ENCODE results near the gene CMTR1. TPM values are rescaled to one million over a fixed set of nuclear protein-coding genes. Genes with fewer than 3 reads are reported as not detected.

Gene CMTR1
- total RNA-seq, 1 experiment from 2014 or later = 34.8 TPM

GRCh38 chr6:37441651-37442050 lies 8.6 kb downstream of the CMTR1 start:
- TF ChIP-seq CTCF (conservative IDR thresholded peaks at IDR 0.05) = no peak
- Histone ChIP-seq H3K9ac (ENCODE audit: extremely low read depth, insufficient read length, low read length) (no peak overlapping the region), H2BK12ac (ENCODE audit: insufficient read length, low read depth, low read length) (no peak overlapping the region), H3K4ac (ENCODE audit: low read depth, low read length) (no peak overlapping the region), H4K20me1 (ENCODE audit: control insufficient read depth, insufficient read depth, insufficient read length) (no peaks in the 10 kb centered on the region), H3K27me3 (ENCODE audit: insufficient read depth, low read length) (no peaks in the 10 kb centered on the region), H3K27ac (ENCODE audit: insufficient read length, low read depth, low read length) (no peak overlapping the region), H3K79me2 (ENCODE audit: insufficient read depth, low read length) (no peaks in the 10 kb centered on the region), H2BK20ac (ENCODE audit: low read depth, low read length, poor library complexity, severe bottlenecking) (no peak overlapping the region), H2AFZ (ENCODE audit: low read length) (no peak overlapping the region), H3K23me2 (ENCODE audit: insufficient read length, low read depth, low read length, poor library complexity, severe bottlenecking) (no peaks in the 10 kb centered on the region), H3T11ph (ENCODE audit: low read length) (no peak overlapping the region), H3K4me2 (ENCODE audit: insufficient read depth, insufficient read length, low read length) (no peak overlapping the region), H3K4me1 (ENCODE audit: insufficient read depth, low read length) (no peaks in the 10 kb centered on the region), H3K56ac (ENCODE audit: insufficient read length, low read depth, low read length) (no peak overlapping the region), H3K79me1 (ENCODE audit: insufficient read depth, low read depth, low read length, poor library complexity, severe bottlenecking) (no peaks in the 10 kb centered on the region), H2BK120ac (ENCODE audit: low read depth, low read length, poor library complexity, severe bottlenecking) (no peak overlapping the region), H4K8ac (replicated peaks; ENCODE audit: insufficient read length, low read depth, low read length) (no peak overlapping the region), H4K91ac (ENCODE audit: insufficient read length, low read depth, low read length) (no peak overlapping the region), H3K23ac (ENCODE audit: insufficient read length, low read depth, low read length) (no peak overlapping the region), H2BK5ac (ENCODE audit: insufficient read length, low read length) (no peak overlapping the region), H3K18ac (ENCODE audit: insufficient read length, low read depth, low read length) (no peak overlapping the region), H4K5ac (ENCODE audit: insufficient read length, low read depth, low read length) (no peak overlapping the region), H2BK15ac (ENCODE audit: low read depth, low read length) (no peak overlapping the region), H3K9me3 (ENCODE audit: control insufficient read depth, low read depth, low read length) (no peaks in the 10 kb centered on the region), H2AK5ac (ENCODE audit: insufficient read length, low read length) (no peak overlapping the region), H3K14ac (ENCODE audit: insufficient read depth, low read length) (no peak overlapping the region)
- H3K4me3 Mint-ChIP-seq = no peak overlapping the region
- H3K9me3 Mint-ChIP-seq = no peaks in the 10 kb centered on the region
- no CpG with 5 or more reads among the region's 6 CpGs for WGBS (ENCODE audit: extremely low coverage, insufficient read length, low lambda C conversion rate)
- no peak overlapping the region for H3K27ac Mint-ChIP-seq
- no peaks in the 10 kb centered on the region for H3K27me3 Mint-ChIP-seq (ENCODE audit: low read depth)
- no peaks in the 10 kb centered on the region for H3K4me1 Mint-ChIP-seq
- peaks cover 8 to 38% (median 36%) of the 10 kb centered on the region in 3 experiments; a peak in 5 of 7 replicates for H3K36me3 Mint-ChIP-seq (ENCODE audit: insufficient read depth in 1 of 3, low read depth in 3 of 3)
- no peak for DNase-seq

Measured in H9 (cell line).